Stimulated activated CD8-positive, alpha-beta memory T cell treated with anti-CD3 and anti-CD28 coated beads, Interleukin-7, amount 100 ng/mL, for 48 hours (primary cell): ENCODE measurements around the gene MKNK2.
A peak's percentile ranks its signal among the peaks of the same experiment; 100 is the strongest.

ENCODE experiments used
- DNase-seq, 2 donors: peaks; one replicate each; pipeline ENCODE4 v3.0.0-alpha.2; 2020; ENCODE audit warnings: low read depth in 1 of 2; ENCODE audit errors: extremely low read depth in 1 of 2

The MKNK2 gene

DNA sequence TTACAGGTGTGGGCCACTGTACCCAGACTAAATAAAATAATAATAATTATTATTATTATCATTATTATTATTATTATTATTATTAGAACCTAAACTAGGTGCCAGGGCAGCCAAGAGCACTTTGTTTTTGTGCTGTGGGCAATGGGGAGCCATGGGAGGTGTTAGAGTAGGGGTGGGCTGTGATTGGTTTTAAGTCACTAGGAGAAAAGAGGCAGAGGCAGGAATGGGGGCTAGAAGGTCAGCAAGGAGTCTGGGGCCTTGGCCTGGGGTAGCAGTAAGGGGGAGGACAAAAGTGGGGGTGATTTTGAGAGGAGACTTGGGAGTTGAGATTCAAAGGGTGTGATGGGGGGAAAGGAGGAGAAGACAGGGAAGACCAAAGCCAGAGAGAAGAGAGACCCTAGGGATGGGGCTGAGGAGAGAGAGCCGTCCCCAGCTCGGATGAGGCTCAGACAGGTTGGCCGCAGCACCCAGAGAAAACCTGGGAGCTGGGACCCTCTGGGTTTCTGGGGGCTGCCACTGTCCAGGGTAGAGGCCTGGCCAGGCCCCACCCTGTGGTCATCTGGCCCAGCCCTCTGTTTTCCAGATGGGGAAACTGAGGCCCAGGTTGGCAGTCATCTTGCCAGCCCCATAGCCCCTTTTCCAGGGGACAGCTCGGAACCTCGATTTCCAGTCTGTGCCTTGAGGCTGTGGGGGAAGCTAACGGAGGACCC lies 17.8 kb downstream of the MKNK2 start:
- no peak for DNase-seq

DNA sequence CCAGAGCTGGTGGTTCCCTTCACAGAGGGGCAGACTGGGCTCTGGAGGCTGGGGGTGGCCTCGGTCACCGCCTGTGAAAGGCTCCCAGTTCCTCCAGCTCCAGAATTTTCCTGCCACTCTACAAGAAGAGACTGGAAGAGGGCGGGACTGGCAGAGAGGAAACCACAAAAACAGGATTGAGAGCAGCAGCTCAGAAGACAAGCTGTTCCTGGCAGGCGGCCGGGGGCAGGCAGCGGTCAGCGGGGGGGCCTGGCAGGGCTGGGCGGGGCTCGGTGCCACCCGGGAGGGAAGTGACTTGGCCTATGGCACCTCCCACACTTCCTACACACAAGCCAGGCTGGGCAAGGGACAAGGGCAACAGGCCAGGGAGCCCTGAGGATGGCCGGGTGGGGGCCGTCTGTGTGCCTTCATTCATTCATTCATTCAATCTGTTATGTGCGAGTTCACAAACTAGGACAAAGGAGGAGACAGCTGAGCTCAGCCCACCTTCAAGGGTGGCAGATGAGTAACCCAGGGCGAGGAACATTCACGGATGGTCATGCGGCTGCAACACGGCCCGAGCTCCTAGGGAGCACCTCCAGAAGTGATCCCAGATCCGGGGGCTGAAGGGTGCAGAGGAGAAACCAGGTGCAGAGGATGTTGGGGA lies 18.6 kb downstream of the MKNK2 start:
- DNase-seq = no peak

DNA sequence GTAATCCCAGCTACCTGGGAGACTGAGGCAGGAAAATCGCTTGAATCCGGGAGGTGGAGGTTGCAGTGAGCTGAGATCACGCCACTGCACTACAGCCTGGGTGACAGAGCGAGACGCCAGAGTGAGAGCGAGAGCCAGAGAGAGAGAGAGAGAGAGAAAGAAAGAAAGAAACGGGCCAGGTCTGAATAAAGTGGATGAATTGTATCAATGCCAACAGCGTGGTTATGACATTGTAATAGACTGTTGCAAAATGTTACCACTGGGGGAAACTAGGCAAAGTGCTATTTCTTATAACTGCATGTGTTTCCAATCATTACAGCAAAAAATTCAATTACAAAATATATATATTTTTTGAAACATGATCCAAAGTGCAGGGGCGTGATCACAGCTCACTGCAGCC lies 23.7 kb downstream of the MKNK2 start:
- DNase-seq = no peak

GRCh38 chr19:2026770-2027169 lies 24.3 kb downstream of the MKNK2 start:
- no peak for DNase-seq

- DNase-seq = no peak
These were observed 28.8 kb downstream of the MKNK2 start for GRCh38 chr19:2022289-2022688.

DNA sequence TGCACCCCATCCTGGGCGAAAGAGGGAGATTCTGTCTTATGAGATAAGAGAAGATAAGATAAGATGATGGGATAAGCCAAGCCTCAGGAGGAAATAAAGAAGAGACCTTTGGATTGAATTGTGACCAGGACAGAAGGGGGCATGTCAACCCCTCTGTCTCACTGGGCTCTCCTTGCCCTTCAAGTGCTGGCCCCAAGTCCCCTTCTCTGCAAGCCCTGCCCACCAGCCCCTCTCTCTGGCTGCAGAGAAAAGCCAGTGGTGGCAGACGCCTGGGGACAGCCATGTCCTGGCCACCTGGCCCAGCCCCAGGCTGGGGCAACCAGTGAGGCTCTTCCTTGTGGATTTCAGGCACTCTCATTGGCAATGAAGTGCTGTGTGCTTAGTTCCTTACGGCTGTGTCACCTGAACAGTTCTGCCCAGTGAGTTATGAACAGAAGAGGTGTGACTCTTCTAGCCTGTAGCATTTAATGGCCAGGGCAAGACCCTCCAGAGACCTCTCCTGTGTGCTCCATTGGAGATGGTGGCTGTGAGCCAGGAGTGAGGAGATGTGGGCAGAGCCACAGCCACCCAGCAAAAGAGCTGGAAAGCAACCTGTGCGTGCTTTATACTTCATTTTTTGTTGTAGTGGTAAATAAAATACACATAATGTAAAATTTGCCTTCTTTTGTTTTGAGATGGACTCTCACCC lies 29.4 kb downstream of the MKNK2 start:
- DNase-seq = no peak

DNA sequence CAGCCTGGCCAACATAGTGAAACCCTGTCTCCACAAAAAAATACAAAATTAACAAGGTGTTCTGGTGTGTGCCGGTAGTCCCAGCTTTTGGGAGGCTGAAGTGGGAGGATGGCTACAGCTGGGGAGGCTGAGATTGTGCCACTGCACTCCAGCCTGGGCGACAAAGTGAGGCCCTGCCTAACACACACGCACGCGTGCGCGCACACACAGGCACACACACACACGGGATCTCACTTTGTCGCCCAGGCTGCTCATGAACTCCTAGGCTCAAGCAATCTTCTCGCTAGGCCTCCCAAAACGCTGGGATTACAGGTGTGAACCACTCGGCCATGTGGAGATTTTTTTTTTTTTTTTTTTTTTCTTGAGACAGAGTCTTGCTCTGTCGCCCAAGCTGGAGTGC lies 32.3 kb downstream of the MKNK2 start:
- DNase-seq = no peak

GRCh38 chr19:2016041-2016807 lies 34.8 kb downstream of the MKNK2 start:
- peak in 1 of 2 donors; percentile 45 for DNase-seq

DNA sequence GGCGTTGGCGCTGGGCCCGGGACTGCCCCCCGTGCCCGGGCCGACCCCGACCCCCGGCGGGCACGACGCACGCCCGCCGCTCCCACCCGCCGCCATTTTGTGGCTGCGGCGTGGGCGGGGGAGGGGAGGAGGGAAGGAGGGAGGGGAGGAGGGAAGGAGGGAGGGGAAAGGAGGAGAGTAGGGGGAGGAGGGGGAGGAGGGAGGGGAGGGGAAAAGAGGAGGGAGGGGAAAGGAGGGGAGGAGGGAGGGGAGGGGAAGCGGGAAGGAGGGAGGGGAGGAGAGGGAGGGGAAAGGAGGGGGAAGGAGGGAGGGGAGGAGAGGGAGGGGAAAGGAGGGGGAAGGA lies 35.5 kb downstream of the MKNK2 start, which contains the start of gene BTBD2:
Gene BTBD2 (minus strand): TSS at position 107 of the 343 bp plus-strand sequence. CDS start 11 bp downstream, at position 96.
- DNase-seq = no peak

GRCh38 chr19:2014731-2015607 lies 36.1 kb downstream of the MKNK2 start:
- no peak for DNase-seq

- no peak for DNase-seq
These were observed 36.9 kb downstream of the MKNK2 start for GRCh38 chr19:2014131-2014571.

GRCh38 chr19:2013683-2013961 lies 37.4 kb downstream of the MKNK2 start:
- no peak for DNase-seq

DNA sequence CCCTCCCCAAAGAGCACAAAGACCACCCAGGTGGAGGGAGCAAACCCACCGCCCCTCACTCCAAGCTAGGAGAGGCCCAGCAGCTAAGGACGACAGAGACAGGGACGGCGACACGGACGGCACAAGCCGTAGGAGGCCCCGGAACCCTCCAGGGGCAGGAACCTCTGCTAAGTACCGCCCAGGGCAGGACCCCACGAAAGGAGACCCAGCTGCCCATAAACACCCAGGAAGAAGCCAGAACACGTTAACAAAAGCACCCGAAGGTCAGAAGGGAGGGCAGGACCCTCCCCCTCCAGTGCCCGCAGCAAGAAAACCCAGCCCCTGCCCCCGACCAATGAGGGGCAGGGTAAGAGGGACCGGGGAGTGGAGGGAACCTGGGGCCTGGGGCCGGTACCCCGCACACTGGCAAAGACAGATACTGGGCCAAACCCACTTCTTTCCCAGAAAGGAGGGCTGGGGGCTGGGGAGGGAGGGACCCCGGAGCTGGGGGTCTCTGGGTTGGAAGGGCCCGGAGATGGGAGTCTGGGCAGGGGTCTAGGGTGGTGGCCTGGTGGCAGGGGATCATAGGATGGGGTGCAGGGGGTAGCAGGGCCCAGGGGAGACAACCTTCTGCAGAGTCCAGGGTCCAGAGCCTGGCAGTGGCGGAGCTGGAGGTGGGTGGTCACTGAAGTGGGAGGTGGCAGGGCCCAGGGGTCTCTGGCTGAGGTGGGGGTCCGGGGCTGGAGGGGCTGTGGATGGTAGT lies 37.9 kb downstream of the MKNK2 start:
- DNase-seq = no peak

- no peak for DNase-seq
These were observed 39.9 kb downstream of the MKNK2 start for GRCh38 chr19:2011169-2011568.

DNA sequence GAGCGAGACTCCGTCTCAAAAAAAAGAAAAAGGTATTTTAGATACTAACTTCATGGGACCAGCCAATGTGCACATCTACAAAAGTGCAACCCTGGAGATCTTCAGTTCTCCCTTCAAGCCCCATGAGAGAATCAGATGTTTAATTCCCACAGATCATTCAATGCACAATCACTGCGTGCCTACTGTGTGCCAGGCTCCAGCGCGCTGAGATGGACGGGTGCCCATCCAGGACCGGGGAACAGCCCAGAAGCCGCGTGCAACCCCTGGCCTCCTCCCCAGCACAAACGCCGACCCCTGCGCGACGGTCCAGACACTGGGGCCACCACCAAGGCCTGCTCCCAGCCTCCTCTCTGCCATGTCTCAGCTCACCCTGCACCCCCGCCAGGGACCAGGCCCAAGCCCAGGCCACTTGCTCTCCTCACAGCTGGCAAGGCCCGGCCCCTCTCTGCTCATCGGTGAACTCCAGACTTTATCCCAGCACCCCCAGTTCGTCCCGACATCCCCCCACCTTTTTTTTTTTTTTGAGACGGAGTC lies 40.8 kb downstream of the MKNK2 start:
- no peak for DNase-seq

DNA sequence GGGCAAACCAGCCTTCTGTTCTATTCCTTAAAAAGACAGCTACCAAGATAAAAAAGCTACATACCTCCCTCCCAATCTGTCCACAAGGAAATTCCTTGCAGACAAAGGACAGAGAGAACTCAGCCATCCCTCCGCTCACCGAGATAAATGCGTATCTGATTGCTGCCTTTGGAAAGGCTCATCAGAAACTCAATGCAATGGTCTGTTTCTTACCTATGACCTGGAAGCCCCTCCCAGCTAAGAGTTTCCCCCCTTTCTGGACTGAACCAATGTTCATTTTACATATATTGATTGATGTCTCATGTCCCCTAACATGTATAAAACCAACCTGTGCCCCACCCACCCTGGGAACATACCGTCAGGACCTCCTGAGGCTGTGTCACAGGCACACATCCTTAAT lies 47.2 kb downstream of the MKNK2 start:
- no peak for DNase-seq

DNA sequence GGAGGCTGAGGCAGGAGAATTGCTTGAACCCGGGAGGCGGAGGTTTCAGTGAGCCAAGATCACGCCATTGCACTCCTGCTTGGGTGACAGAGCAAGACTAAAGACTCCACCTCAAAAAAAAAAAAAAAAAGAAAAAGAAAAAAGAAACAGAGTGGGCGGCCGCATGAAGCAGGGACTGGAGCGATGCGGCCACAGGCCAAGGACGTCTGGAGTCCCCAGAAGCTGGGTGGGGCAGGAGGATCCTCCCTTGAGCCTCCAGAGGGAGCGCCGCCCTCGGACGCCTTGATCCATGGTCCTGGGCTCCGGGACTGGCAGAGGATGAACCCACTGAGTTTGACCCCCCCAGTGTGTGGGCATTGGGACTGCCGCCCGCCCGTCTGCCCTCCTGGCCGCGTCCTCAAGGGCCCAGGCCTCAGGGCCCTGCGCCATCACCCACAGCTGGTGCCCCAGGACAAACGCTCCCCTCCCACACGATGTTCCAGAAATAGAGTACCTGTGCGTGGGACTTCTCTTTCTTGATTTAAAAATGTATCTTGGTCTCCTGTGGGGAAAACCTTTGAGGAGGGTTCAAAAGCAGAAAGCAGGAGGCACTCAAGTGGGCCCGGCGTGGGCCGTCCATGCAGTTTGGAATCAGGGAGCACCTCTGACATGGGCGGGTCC lies 51.1 kb downstream of the MKNK2 start:
- DNase-seq = no peak

GRCh38 chr19:1998712-1999708 lies 52.0 kb downstream of the MKNK2 start:
- DNase-seq = no peak
